Measurements from ENCODE around the gene SYT12. TPM values are rescaled to one million over a fixed set of nuclear protein-coding genes. Genes with fewer than 3 reads are reported as not detected.

The SYT12 gene
- total RNA-seq, 2 experiments from 2014 or later = 0.25 to 0.72 TPM

DNA sequence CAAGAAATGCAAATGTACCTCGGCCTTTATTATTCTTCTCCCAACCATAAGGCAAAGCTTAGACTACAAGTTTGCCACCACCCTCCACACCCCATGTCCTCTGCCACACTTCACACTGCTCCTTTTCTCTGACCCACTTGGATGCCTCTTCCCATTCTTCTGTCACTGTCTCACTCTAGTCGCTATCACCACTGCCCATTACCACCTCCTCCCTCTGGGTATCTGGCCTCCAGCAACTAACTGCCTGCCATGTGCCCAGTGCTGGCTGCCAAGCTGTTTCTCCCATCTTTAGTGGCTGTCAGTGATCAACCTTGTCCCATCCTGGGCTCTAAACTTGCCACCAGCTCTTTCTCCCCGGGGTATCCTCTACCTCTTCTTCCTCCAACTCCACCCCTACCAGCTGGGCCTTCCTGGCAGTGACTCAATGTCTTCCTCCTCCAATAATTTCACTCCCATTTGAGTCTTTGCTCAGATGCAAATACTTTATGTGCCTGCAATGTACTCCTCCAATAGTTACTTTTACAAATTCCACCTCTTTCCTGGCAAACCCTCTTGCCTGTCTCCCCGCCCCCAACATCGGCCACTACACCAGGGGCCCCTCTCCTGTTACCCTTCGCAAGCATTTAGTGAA is 76.0 kb downstream of the SYT12 start:
- intact Hi-C loops (cut with micrococcal nuclease; ENCODE audit: unreplicated experiment) = loop anchor here (5.0 kb wide), 1 partner anchor 283 kb away; no protein-coding TSS in a partner anchor
- H3K4me3 ChIP-seq (ENCODE audit: low read depth, low read length, poor library complexity, severe bottlenecking) = no peak overlapping the region
- ChIA-PET CTCF (ENCODE audit: unreplicated experiment) (no interaction called here), POLR2A (no interaction called here)
- H2AFZ ChIP-seq (ENCODE audit: low read length) = no peak overlapping the region
- H3K9me2 ChIP-seq (ENCODE audit: insufficient read depth, low read length) = no peaks in the 10 kb centered on the region
- no peak for DNase-seq (ENCODE audit: low spot score)
- H4K20me1 ChIP-seq (ENCODE audit: insufficient read depth, low read length) = no peaks in the 10 kb centered on the region
- BruUV-seq (replicated peaks) = no TSS peak
- H3K9me3 ChIP-seq (ENCODE audit: low read length) = no peaks in the 10 kb centered on the region
- TF ChIP-seq, protein P1, sequence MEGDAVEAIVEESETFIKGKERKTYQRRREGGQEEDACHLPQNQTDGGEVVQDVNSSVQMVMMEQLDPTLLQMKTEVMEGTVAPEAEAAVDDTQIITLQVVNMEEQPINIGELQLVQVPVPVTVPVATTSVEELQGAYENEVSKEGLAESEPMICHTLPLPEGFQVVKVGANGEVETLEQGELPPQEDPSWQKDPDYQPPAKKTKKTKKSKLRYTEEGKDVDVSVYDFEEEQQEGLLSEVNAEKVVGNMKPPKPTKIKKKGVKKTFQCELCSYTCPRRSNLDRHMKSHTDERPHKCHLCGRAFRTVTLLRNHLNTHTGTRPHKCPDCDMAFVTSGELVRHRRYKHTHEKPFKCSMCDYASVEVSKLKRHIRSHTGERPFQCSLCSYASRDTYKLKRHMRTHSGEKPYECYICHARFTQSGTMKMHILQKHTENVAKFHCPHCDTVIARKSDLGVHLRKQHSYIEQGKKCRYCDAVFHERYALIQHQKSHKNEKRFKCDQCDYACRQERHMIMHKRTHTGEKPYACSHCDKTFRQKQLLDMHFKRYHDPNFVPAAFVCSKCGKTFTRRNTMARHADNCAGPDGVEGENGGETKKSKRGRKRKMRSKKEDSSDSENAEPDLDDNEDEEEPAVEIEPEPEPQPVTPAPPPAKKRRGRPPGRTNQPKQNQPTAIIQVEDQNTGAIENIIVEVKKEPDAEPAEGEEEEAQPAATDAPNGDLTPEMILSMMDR (conservative IDR thresholded peaks at IDR 0.05; ENCODE audit: low read length) = no peak
- TF ChIP-seq EZH2phosphoT487 (IDR thresholded peaks at IDR 0.05; ENCODE audit: borderline replicate concordance, low read depth, low read length) = no peak
- no peaks in the 10 kb centered on the region for H3K79me2 ChIP-seq (ENCODE audit: insufficient read depth, low read depth, low read length)
- no peaks in the 10 kb centered on the region for H3K36me3 ChIP-seq (ENCODE audit: insufficient read depth, low read length)
- peaks cover 19% of the 10 kb centered on the region for H3K4me1 ChIP-seq (ENCODE audit: insufficient read depth, low read length, poor library complexity, severe bottlenecking)
- H3K4me2 ChIP-seq (ENCODE audit: low read length) = no peak overlapping the region
- H3K27ac ChIP-seq (ENCODE audit: low read depth, low read length, poor library complexity, severe bottlenecking) = no peak overlapping the region

DNA sequence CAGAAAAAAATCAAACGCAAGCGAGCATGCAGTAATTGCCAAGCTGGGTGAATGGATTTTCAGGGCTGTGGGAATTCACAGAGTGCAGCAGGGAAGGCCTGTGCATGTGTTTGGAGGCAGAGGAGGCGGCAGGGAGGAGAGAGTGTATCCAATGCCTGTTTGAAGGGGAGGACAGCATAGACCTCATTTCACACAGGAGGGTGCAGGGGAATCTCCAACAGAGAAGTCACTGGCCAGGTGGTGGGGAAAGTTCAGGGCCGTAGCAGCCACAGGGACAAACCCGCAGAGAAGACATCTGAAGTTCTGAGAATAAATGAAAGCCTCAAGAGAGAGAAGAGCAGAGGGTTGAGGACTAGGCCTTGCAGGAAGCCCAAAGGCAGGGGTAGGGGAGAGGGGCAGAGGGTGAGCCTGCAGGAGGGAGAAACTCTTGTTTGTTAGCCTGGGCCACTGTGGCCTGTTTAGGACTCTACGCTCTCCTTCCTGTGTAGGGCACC is 76.9 kb downstream of the SYT12 start:
- Histone ChIP-seq H2AFZ (ENCODE audit: low read length) (peak overlapping the region; percentile 24), H3K9me3 (ENCODE audit: low read length) (no peaks in the 10 kb centered on the region), H3K4me3 (ENCODE audit: low read depth, low read length, poor library complexity, severe bottlenecking) (no peak overlapping the region), H3K4me2 (ENCODE audit: low read length) (no peak overlapping the region; the same call in 1 of the 2 replicates), H4K20me1 (ENCODE audit: insufficient read depth, low read length) (no peaks in the 10 kb centered on the region), H3K4me1 (ENCODE audit: insufficient read depth, low read length, poor library complexity, severe bottlenecking) (peaks cover 20% of the 10 kb centered on the region), H3K79me2 (ENCODE audit: insufficient read depth, low read depth, low read length) (no peaks in the 10 kb centered on the region), H3K27ac (ENCODE audit: low read depth, low read length, poor library complexity, severe bottlenecking) (no peak overlapping the region), H3K9me2 (ENCODE audit: insufficient read depth, low read length) (no peaks in the 10 kb centered on the region), H3K36me3 (ENCODE audit: insufficient read depth, low read length) (no peaks in the 10 kb centered on the region)
- CTCF ChIA-PET (ENCODE audit: unreplicated experiment) = interaction anchor here (1.1 kb wide), 1 partner anchor 10 kb away, joined by 4 read pairs; no protein-coding TSS in a partner anchor
- POLR2A ChIA-PET = no interaction called here
- BruUV-seq (replicated peaks) = no TSS peak
- TF ChIP-seq EZH2phosphoT487 (IDR thresholded peaks at IDR 0.05; ENCODE audit: borderline replicate concordance, low read depth, low read length) = no peak
- TF ChIP-seq, protein P1 (conservative IDR thresholded peaks at IDR 0.05; ENCODE audit: low read length) = no peak
- intact Hi-C loops (cut with micrococcal nuclease; ENCODE audit: unreplicated experiment) = loop anchor here (5.0 kb wide), 1 partner anchor 282 kb away; no protein-coding TSS in a partner anchor
- DNase-seq (ENCODE audit: low spot score) = peak; percentile 27

Small RNAs within 50 kb of the gene (microRNA-seq; reads per million reads assigned to microRNA genes)
- gene MIR6860 (ENCODE audit: borderline replicate concordance) = not detected

Other genes starting within 250 kb of the SYT12 start
- gene RCE1, start 179.7 kb upstream of the SYT12 start, total RNA-seq (2014; rRNA removed; shearing (Covaris generic)) = 45.3 and 62.9 TPM in 2 replicates
- gene RCE1, start 179.7 kb upstream of the SYT12 start, total RNA-seq (2022) = 31.6 and 34.9 TPM in 2 replicates
- gene LRFN4, start 166.1 kb upstream of the SYT12 start, total RNA-seq (2014; rRNA removed; shearing (Covaris generic)) = 27.2 and 33.9 TPM in 2 replicates
- gene LRFN4, start 166.1 kb upstream of the SYT12 start, total RNA-seq (2022) = 34.9 and 38.6 TPM in 2 replicates
- gene PC, start 64.8 kb upstream of the SYT12 start, total RNA-seq (2014; rRNA removed; shearing (Covaris generic)) = 10.4 and 10.5 TPM in 2 replicates
- 12.7 and 17.0 TPM in 2 replicates for gene PC, start 64.8 kb upstream of the SYT12 start, total RNA-seq (2022)
- gene C11orf86, start 47.8 kb upstream of the SYT12 start, total RNA-seq (2014; rRNA removed; shearing (Covaris generic)) = not detected in 2 replicates
- gene C11orf86, start 47.8 kb upstream of the SYT12 start, total RNA-seq (2022) = not detected in 2 replicates
- not detected in 2 replicates for gene RHOD, start 33.7 kb downstream of the SYT12 start, total RNA-seq (2014; rRNA removed; shearing (Covaris generic))
- not detected in 2 replicates for gene RHOD, start 33.7 kb downstream of the SYT12 start, total RNA-seq (2022)
- 25.4 and 31.7 TPM in 2 replicates for gene KDM2A, start 96.1 kb downstream of the SYT12 start, total RNA-seq (2014; rRNA removed; shearing (Covaris generic))
- gene KDM2A, start 96.1 kb downstream of the SYT12 start, total RNA-seq (2022) = 62.5 and 66.2 TPM in 2 replicates
- gene GRK2, start 243.3 kb downstream of the SYT12 start, total RNA-seq (2014; rRNA removed; shearing (Covaris generic)) = 379 and 397 TPM in 2 replicates
- gene GRK2, start 243.3 kb downstream of the SYT12 start, total RNA-seq (2022) = 280 and 373 TPM in 2 replicates

Data from OCI-LY7 (cell line).